Esophagus squamous epithelium (tissue), 4 donors: Measurements from ENCODE around the gene ALDH5A1.

Source experiments
- CTCF ChIP-seq, 6 experiments: fragments of 450-650 bp in 4 of 6; fragments of 200-600 bp in 2 of 6; sonication (generic) in 2 of 6; IDR thresholded peaks; one replicate each; pipeline ENCODE4 v1.5.1; 2016 to 2019; ENCODE audit warnings: antibody characterized with exemption in 6 of 6, mild to moderate bottlenecking in 4 of 6, moderate library complexity in 4 of 6
- POLR2A ChIP-seq, 4 donors: fragments of 450-650 bp; IDR thresholded peaks; one replicate each; pipeline ENCODE4 v1.6.1; 2017; ENCODE audit warnings: antibody characterized with exemption in 4 of 4, mild to moderate bottlenecking in 4 of 4, moderate library complexity in 3 of 4

DNA sequence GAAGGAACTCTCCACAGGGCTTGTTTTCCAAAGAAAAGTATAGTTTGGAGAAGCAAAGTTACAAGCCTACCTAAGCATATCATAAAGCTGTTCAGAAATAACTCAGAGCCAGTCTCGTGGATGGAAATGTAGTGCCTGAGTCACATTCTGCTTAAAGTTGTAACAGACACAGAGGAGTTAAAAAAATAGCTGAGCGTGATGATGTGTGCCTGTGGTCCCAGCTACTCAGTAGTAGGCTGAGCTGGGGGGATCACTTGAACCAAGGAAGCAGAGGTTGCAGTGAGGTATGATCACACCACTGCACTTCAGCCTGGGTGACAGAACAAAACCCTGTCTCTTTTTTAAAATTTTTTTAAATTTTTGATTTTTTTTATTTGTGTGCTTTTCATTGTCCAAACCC is 6.6 kb downstream of the ALDH5A1 start:
- TF ChIP-seq CTCF (IDR thresholded peaks at IDR 0.05) (no peak), POLR2A (IDR thresholded peaks at IDR 0.05) (no peak)
